Panc1 (cell line): ENCODE measurements around the gene MSI2. TPM values are rescaled to one million over a fixed set of nuclear protein-coding genes. Genes with fewer than 3 reads are reported as not detected.

Source experiments
- ATAC-seq: fragments of 200-7000 bp; cut with Tn5 transposase; 2 replicates; pipeline ENCODE4 v1.9.1; 2020; ENCODE audit warnings: mild to moderate bottlenecking, moderate library complexity
- BruUV-seq: library from RNA; stranded (reverse); fragments of 400-500 nt; replicated peaks from 2 replicates; lab custom pipeline; 2021; lab: Mats Ljungman, UMichigan
- CTCF ChIA-PET: fragments of 300-600 bp; sonication (Branson Sonifier 250); formaldehyde crosslinking; loops from one replicate; lab custom pipeline; 2022; ENCODE audit warnings: antibody characterized with exemption; lab: Charles Lee
- POLR2A ChIA-PET: fragments of 300-600 bp; sonication (Branson Sonifier 250); formaldehyde crosslinking; loops from one replicate; lab custom pipeline; 2022; ENCODE audit warnings: antibody characterized with exemption; lab: Charles Lee
- DNase-seq: peaks from one replicate; pipeline ENCODE4 v3.0.0-alpha.2; 2010; ENCODE audit warnings: low read depth, low spot score
- H3K27ac ChIP-seq: 2 replicates; pipeline ENCODE4 v1.5.1; 2011; ENCODE audit warnings: mild to moderate bottlenecking, low read length, inconsistent platforms
- H3K27me3 ChIP-seq: fragments of 200-500 bp; sonication (Bioruptor generic); 2 replicates; pipeline ENCODE4 v1.6.0; 2014; ENCODE audit warnings: low read length, inconsistent platforms; ENCODE audit not compliant: control insufficient read depth, insufficient read depth
- H3K36me3 ChIP-seq: fragments of 200-500 bp; sonication (Bioruptor generic); 2 replicates; pipeline ENCODE4 v1.5.1; 2014; ENCODE audit warnings: inconsistent platforms, mild to moderate bottlenecking, low read length, moderate library complexity; ENCODE audit not compliant: control insufficient read depth, insufficient read depth
- H3K4me1 ChIP-seq: 2 replicates; pipeline ENCODE4 v1.5.1; 2011; ENCODE audit warnings: inconsistent platforms, mild to moderate bottlenecking, low read length, moderate library complexity; ENCODE audit not compliant: control insufficient read depth, insufficient read depth
- H3K4me3 ChIP-seq, 2 experiments: 2 replicates each; pipeline ENCODE4 v1.5.1; 2011 to 2012; ENCODE audit warnings: low read depth in 2 of 2, low read length in 2 of 2, mild to moderate bottlenecking in 2 of 2, inconsistent platforms in 1 of 2, moderate library complexity in 1 of 2
- H3K9me3 ChIP-seq: fragments of 200-500 bp; sonication (Bioruptor generic); 2 replicates; pipeline ENCODE4 v1.5.1; 2014; ENCODE audit warnings: low read depth, mild to moderate bottlenecking, inconsistent platforms, low read length, moderate library complexity; ENCODE audit not compliant: control insufficient read depth, insufficient read depth
- CTCF ChIP-seq: fragments of 450-650 bp; IDR thresholded peaks from 2 replicates; pipeline ENCODE4 v1.5.1; 2017; ENCODE audit warnings: mild to moderate bottlenecking
- POLR2AphosphoS5 ChIP-seq: IDR thresholded peaks from 2 replicates; pipeline ENCODE4 v1.6.1; 2012; ENCODE audit warnings: mild to moderate bottlenecking, low read depth, low read length, moderate library complexity
- REST ChIP-seq, 2 experiments: IDR thresholded peaks; 2 replicates each; pipeline ENCODE4 v1.6.1; 2011 to 2012; ENCODE audit warnings: low read depth in 2 of 2, control low read depth in 1 of 2, low read length in 1 of 2, mild to moderate bottlenecking in 1 of 2, moderate library complexity in 1 of 2; ENCODE audit not compliant: insufficient read depth in 1 of 2
- SIN3A ChIP-seq: IDR thresholded peaks from 2 replicates; pipeline ENCODE4 v1.6.1; 2012; ENCODE audit warnings: low read depth, mild to moderate bottlenecking, low read length, moderate library complexity, borderline replicate concordance; ENCODE audit not compliant: insufficient read depth
- TCF7L2 ChIP-seq: IDR thresholded peaks from 2 replicates; pipeline ENCODE4 v1.6.1; 2011; ENCODE audit warnings: mild to moderate bottlenecking, low read depth, low read length, inconsistent platforms
- in situ Hi-C: cut with HindIII; loops from 2 replicates; pipeline ENCODE4 v1.10.0; 2016; ENCODE audit warnings: low sequenced_read_pairs, low pct_unique_long_range_greater_than_20kb
- intact Hi-C: fragments of 100-400 bp; cut with micrococcal nuclease; formaldehyde crosslinking; loops from one replicate; pipeline ENCODE4 v1.10.0; 2022; ENCODE audit not compliant: unreplicated experiment
- total RNA-seq: library from RNA; stranded (reverse); gene quantifications from one replicate; pipeline ENCODE4 v1.2.1, GENCODE V29; 2021; ENCODE audit not compliant: unreplicated experiment

The MSI2 gene
- total RNA-seq, 1 experiment from 2014 or later, result 38.5 TPM

GRCh38 chr17:57357392-57357784, 101.1 kb downstream of the MSI2 start:
- Histone ChIP-seq H3K4me1 (no peaks in the 10 kb centered on the region), H3K4me3 (no peak overlapping the region), H3K27ac (no peak overlapping the region), H3K36me3 (no peaks in the 10 kb centered on the region), H3K27me3 (no peaks in the 10 kb centered on the region), H3K9me3 (no peaks in the 10 kb centered on the region)
- no TSS peak for BruUV-seq
- POLR2A ChIA-PET, result interaction anchor here (0.6 kb wide), 1 partner anchor 199 kb away, joined by 4 read pairs; no protein-coding TSS in a partner anchor
- in situ Hi-C loops (no loop called here), intact Hi-C loops (no loop called here)
- no peak for DNase-seq
- no peak for ATAC-seq
- TF ChIP-seq POLR2AphosphoS5 (no peak), REST (IDR thresholded peaks at IDR 0.05; ENCODE audit: insufficient read depth in 1 of 2, low read depth in 2 of 2, low read length in 1 of 2) (no peak), CTCF (no peak), TCF7L2 (no peak), SIN3A (no peak)
- CTCF ChIA-PET, result interaction anchor here (1.0 kb wide), 1 partner anchor 53 kb away, joined by 3 read pairs; no protein-coding TSS in a partner anchor

- no peak overlapping the region for H3K27ac ChIP-seq
- no peaks in the 10 kb centered on the region for H3K9me3 ChIP-seq
- H3K27me3 ChIP-seq, result no peaks in the 10 kb centered on the region
- DNase-seq (no peak), ATAC-seq (no peak)
- H3K36me3 ChIP-seq, result no peaks in the 10 kb centered on the region
- intact Hi-C loops (no loop called here), in situ Hi-C loops (no loop called here)
- ChIA-PET POLR2A (interaction anchor here (0.6 kb wide), 1 partner anchor 200 kb away, joined by 4 read pairs; no protein-coding TSS in a partner anchor), CTCF (no interaction called here)
- H3K4me1 ChIP-seq, result no peaks in the 10 kb centered on the region
- no peak overlapping the region for H3K4me3 ChIP-seq
- TF ChIP-seq SIN3A, result no peak
- TF ChIP-seq REST (IDR thresholded peaks at IDR 0.05; ENCODE audit: insufficient read depth in 1 of 2, low read depth in 2 of 2, low read length in 1 of 2), result no peak
- no peak for TF ChIP-seq TCF7L2
- no peak for TF ChIP-seq POLR2AphosphoS5
- TF ChIP-seq CTCF, result no peak
- BruUV-seq, result no TSS peak
Observed at GRCh38 chr17:57357830-57358430, 101.6 kb downstream of the MSI2 start.
